Middle frontal gyrus (tissue), 1 donor: Measurements from ENCODE around the gene TRAPPC2B.

Experiments
- DNase-seq: peaks from one replicate; pipeline ENCODE4 v3.0.0-alpha.2; 2015; ENCODE audit warnings: low spot score; ENCODE audit errors: extremely low spot score

TRAPPC2B gene

DNA sequence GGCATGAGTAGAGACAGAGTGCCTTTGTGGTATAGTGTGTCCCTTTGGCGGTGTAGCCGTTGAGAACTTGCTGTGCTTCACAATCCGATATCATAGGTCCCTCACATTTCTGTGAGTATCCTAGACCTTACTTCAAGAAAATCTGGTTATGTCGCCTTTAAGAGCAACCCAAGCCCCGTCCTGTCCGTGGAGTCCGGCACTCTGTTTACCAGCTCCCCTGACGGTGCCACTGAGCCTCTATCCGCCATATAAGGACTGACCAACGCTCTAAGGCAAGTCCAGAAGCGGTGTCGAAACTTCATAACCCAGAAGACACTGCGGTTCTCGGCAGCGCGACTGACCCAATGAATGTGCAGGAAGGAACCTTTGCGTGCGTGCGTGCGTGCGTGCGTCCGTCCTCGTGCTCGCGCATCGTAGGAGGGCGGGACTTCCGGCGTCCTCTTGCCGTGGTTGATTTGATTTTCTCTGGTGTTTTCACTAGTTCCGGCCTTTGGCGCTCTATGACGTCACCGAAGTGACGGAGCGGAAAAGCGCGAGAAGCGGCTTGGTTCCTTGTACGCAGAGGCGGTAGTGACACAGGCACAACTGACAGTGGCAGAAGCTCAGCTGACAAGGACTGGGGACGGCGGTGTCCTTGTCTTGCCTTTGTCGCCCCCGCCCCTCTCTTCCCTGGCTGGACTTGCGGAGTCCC, at the start of gene TRAPPC2B, which contains the start of gene ZNF547:
Gene TRAPPC2B (plus strand): TSS at position 555 of the 691 bp plus-strand sequence. CDS start 1,283 bp downstream, outside the sequence.
Gene ZNF547 (plus strand): TSS at position 555 of the 691 bp plus-strand sequence. CDS start 5,005 bp downstream, outside the sequence.
- peak; percentile 98 for DNase-seq

DNA sequence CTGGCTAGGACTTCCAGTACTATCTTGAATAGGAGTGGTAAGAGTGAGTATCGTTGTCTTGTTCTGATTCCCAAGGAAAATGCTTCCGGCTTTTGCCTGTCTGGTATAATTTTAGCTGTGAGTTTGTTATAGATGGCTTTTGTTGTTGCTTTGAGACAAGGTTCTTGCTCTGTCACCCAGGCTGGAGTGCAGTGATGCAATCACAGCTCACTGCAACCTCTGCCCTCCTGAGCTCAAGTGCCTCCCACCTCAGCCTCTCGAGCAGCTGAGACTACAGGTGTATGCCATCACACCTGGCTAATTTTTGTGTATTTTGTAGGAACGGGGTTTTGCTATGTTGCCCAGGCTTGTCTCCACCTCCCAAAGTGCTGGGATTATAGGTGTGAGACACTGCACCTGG, 49.2 kb upstream of the TRAPPC2B start:
- no peak for DNase-seq

DNA sequence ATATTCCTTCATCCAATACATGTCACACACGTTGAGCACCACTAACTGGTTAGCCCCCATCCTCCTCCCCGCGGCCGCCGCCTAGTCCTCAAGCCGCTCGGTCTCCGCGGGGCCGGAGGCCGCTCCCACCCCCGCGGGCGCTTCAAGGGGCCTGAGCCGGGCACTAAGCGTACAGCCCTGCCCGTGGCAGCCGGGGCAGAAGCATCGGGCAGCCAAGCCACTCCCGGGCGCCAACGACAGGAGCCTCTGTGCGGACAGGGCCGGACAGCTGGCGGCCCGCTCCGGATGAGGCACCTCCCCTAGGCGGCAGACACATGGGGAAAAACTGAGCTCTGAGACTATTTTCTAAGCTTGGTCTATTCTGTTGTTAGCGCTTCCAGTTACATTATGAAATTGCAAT, 45.8 kb upstream of the TRAPPC2B start:
- no peak for DNase-seq

- no peak for DNase-seq
Observed at GRCh38 chr19:57319869-57320179, 43.5 kb upstream of the TRAPPC2B start.

DNA sequence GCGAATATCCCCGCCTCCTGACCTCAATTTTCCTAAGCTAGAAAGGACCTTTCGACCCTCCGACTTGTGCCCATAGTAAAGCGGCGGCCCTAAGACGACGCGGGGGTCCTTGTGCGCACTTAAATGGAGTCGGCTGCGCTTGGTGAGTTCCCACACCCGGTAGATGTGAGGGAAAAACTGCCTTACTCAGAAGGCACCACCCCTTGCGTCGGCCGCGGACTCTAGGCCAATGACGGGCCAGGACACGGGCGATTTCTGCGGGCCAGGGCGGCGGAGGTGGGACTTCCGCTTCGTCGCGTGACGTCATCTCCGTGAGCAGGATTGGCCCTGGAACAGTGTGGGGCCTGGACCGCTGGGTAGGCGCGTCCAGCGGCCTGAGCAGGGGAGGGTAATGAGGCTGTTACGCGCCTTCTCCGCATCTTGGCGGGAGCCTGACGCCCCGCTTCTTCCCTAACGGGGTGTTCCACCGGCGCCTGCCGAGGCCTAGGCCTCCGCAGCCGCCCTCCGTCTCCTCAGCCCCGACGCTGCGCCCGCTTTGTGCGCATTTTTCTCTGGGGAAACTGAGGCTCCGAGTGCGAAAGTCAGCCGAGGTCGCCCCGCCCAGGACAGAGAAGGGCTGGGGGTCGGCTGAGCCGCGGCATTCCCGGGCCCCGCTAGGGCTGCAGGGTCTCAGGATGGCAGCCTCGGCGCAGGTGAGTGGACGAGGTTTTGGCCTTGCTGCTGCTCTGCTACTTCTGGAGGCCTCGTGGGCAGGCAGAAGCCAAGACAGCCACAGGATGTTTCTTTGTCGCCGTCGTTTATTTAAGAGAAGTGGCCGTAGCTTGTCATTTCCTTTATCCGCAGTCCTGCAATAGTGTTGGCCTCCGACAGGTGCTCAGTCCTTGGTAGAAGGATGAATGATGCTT, 42.9 kb upstream of the TRAPPC2B start, which contains the start of gene ZNF543:
Gene ZNF543 (plus strand): TSS at position 293 of the 905 bp plus-strand sequence. CDS start 382 bp downstream, at position 675.
- peak; percentile 97 for DNase-seq

DNA sequence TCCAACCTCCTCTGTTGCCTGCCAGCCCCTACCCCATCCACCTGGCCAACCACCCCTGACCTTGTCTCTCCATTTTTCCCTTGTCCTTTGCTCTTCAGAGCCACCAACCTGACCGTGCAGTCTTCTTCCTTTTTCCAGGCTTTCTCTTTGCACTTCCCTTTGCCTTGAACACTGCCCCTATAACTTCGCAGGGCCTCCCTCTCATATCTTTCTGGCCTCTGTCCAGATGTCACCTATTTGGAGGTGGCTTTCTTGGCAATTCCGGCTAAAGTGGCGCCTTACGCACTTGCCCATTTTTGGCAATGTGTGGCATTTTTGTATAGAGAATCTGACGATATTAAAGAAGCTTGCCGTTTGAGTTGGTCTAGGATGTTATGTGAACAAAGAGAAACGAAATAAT, 42.2 kb upstream of the TRAPPC2B start:
- no peak for DNase-seq

DNA sequence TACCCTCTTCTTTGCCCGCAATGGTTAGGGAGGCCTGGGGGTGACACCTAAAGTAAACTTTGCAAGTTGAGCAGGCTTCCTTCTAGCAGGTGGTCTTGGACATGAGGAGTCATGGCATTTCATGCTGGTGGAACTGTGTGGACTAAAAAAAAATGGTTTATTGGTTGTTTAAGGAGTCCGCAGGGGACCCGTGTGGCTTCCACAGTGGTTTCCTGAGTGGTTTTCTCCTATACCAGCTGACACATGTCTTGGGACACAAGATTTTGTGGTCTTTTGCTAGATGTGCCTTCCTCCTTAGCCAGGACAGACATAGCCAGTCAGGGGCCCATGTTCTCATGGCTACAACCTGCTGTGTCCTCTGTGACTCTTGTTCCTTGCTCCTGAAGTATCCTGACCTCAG, 41.6 kb upstream of the TRAPPC2B start:
- no peak for DNase-seq

DNA sequence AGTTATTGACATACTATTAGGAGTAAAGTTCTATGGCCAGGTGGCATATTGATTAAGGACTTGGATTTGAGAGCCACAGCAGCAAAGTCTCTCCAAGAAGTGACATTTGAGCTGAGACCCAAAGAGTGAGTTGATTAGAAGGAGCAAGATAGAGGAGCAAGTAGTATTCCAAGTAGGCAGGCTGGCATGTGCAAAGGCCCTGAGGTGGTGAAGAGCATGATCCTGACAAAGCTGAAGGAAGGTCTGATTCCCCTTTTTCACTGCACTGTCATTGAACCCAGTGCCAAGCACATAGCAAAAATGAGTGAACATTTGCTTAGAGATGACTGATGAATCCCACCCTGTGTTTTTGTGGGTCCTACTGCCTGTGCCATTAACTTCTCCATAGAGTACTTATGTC, 38.4 kb upstream of the TRAPPC2B start:
- DNase-seq = no peak

- no peak for DNase-seq
Observed at GRCh38 chr19:57327993-57328392, 35.4 kb upstream of the TRAPPC2B start.

GRCh38 chr19:57334191-57334590, 29.2 kb upstream of the TRAPPC2B start:
- no peak for DNase-seq

- no peak for DNase-seq
Observed at GRCh38 chr19:57338877-57339276, 24.5 kb upstream of the TRAPPC2B start.

DNA sequence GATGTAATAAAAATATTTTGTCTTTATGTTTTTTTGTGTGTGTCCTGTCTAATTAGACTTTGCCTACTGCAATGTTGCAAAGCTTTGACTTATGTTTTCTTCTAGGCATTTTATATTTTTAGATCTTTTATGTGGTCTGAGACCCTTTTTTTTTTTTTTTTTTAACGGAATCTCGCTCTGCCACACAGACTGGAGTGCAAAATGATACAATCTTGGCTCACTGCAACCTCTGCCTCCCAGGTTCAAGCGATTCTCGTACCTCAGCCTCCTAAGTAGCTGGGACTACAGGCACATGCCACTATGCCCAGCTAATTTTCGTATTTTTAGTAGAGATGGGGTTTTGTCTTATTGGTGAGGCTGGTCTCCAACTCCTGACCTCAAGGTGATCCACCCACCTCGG, 20.8 kb upstream of the TRAPPC2B start:
- DNase-seq = no peak

GRCh38 chr19:57348136-57348535, 15.2 kb upstream of the TRAPPC2B start:
- DNase-seq = no peak

DNA sequence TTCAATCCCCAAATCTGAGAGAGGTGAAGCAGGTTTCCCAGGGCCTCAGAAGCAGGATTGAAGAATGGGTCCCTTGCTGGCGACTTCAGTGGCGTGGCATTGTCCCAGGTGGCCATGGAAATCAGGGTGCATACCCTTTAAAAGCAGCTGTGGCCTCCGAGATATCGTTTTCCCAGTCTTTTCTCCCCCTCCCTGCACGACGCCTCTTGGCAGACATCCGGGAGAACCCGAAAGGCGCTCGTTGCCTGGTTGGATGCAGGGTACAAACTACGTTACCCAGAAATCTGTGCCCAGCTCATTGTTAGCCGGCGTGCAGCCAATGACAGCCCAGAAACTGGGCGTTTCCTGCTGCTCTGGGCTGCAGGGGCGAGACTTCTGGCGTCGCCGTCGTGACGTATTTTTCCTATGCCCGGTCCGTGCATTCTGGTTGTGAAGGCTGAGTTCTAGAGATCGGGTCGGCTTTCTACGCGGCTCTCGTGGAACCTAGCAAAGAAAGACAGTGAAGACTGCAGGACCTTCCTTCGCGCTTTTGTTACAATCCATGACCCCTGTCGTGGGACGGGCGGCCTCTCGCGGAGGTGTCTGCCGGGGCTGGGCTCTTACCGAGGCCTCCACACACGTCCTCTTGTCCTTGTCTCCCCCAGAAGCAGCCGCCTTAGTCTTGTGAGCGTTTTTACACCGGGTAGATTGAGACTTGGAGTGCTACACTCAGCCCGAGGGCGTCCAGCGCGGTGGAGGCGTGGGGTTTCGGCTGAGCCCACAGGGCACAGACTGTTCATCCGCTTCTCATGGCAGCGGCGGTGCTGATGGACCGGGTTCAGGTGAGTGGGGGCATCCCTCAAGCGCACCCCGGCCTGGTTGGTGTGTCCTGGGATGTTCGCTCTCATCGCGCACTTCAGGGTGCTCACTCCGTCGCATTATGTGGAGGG, 12.2 kb upstream of the TRAPPC2B start, which contains the start of gene ZNF304:
Gene ZNF304 (plus strand): TSS at position 395 of the 929 bp plus-strand sequence. CDS start 394 bp downstream, at position 789.
- peak; percentile 98 for DNase-seq

GRCh38 chr19:57351867-57352266, 11.5 kb upstream of the TRAPPC2B start:
- DNase-seq = no peak

DNA sequence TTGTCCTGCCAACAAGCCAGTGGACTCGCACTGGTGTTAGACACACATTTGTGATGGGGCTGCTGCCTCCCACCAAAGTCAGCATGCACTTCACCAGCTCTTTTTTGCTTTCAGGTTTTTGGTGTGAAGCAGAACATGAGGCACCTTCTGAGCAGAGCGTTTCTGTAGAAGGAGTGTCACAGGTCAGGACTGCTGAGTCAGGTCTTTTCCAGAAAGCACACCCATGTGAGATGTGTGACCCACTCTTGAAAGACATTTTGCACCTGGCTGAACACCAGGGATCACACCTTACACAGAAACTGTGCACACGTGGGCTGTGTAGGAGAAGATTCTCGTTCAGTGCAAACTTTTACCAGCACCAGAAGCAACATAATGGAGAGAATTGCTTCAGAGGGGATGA, 7.4 kb upstream of the TRAPPC2B start:
- no peak for DNase-seq

- DNase-seq = no peak
Observed at GRCh38 chr19:57357406-57357805, 5.9 kb upstream of the TRAPPC2B start.

DNA sequence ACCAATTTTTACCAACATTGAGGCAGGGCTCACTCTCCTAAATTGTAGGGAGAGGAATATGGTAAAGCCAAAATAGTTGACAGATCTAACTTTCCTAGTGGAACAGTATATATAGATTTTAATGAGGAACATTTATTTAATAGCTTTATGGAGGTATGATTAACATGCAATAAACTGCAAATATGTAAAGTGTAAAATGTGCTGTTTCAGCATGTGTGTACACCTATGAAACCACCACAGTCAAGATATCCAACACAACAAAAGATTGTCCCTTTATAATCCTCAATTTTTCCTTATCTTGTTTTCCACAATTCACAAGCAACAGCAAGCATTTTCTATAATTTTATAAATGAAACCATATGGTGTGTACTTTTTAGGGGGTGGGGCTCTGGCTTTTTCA, 4.1 kb upstream of the TRAPPC2B start:
- DNase-seq = no peak

GRCh38 chr19:57362419-57362818, 932 bp upstream of the TRAPPC2B start:
- DNase-seq = no peak

DNA sequence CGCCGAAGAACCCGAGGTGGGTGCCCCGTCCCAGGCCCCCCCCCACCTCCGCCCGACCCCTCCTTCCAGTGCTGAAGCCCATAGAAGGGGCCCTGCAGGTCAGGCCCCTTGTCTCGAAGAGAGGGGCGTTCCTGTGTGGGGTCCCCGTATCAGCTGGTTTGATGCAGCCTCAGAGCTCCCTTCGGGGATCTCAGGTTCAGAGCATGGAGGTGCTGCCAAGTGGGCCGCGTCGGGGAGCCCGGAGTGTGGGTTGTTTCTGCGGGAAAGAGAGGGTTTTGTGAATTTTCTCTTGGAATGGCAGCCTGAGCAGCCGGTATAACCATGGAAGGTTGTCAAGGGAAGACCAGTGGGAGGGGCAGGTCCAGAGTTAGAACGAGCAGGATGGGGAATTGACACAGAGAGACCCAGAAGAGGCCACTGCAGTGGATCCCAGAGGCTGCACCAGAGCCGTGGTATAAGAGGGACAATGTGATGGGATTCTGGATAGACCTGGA, 384 bp downstream of the TRAPPC2B start:
- no peak for DNase-seq

DNA sequence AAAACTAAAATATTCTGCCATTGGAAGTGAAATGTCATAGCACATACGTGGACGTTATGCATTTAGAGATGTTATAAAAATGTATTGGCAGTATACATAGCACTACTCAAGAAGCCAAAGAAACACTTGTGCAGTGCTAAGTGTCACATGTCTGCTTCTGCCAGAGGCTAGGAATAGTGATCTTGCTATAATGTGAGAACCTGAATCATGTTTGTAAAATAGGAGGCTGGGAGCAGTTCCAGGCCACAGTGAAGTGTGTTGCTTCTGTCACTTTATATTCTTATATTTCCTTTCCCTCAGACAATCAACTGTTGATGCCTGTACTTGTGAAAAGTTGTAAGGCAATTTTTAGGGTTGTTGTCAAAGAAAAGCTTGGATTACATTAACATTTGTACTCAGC, 3.4 kb downstream of the TRAPPC2B start:
- no peak for DNase-seq
